NCI-H510A (cell line): ENCODE data around the gene NEO1.
"Not testable (repeated sequence)": the region's sequence is repeated elsewhere in the genome, so short reads cannot be mapped to it uniquely, and the experiment has no call there.

Source experiments
- DNase-seq: peaks from one replicate; lab custom pipeline; 2025; lab: John Stamatoyannopoulos, UW

NEO1 gene

GRCh38 chr15:73210630-73211029 lies 158.4 kb downstream of the NEO1 start:
- DNase-seq: no peak

GRCh38 chr15:73212424-73212823 lies 160.2 kb downstream of the NEO1 start:
- DNase-seq: no peak

- not testable (repeated sequence) for DNase-seq
Measured at GRCh38 chr15:73221450-73221849, 169.2 kb downstream of the NEO1 start.

- DNase-seq: no peak
Measured at GRCh38 chr15:73225358-73226015, 173.2 kb downstream of the NEO1 start.

GRCh38 chr15:73226093-73226814 lies 174.0 kb downstream of the NEO1 start:
- DNase-seq: no peak

GRCh38 chr15:73227433-73228056 lies 175.3 kb downstream of the NEO1 start:
- no peak for DNase-seq

GRCh38 chr15:73228128-73228646 lies 175.9 kb downstream of the NEO1 start:
- DNase-seq: no peak

GRCh38 chr15:73231661-73232419 lies 179.6 kb downstream of the NEO1 start:
- DNase-seq: no peak

- no peak for DNase-seq
Measured at GRCh38 chr15:73232776-73233175, 180.5 kb downstream of the NEO1 start.

GRCh38 chr15:73233623-73234022 lies 181.4 kb downstream of the NEO1 start:
- DNase-seq: no peak

GRCh38 chr15:73237910-73238309 lies 185.6 kb downstream of the NEO1 start:
- DNase-seq: no peak

GRCh38 chr15:73239564-73240215 lies 187.4 kb downstream of the NEO1 start:
- no peak for DNase-seq

GRCh38 chr15:73240866-73241499 lies 188.7 kb downstream of the NEO1 start:
- no peak for DNase-seq

- DNase-seq: no peak
Measured at GRCh38 chr15:73244333-73244732, 192.1 kb downstream of the NEO1 start.

GRCh38 chr15:73246439-73246838 lies 194.2 kb downstream of the NEO1 start:
- no peak for DNase-seq

GRCh38 chr15:73246898-73247297 lies 194.6 kb downstream of the NEO1 start:
- no peak for DNase-seq

- no peak for DNase-seq
Measured at GRCh38 chr15:73247331-73247730, 195.1 kb downstream of the NEO1 start.

- DNase-seq: no peak
Measured at GRCh38 chr15:73249499-73249898, 197.2 kb downstream of the NEO1 start.

- no peak for DNase-seq
Measured at GRCh38 chr15:73254598-73254997, 202.3 kb downstream of the NEO1 start.

- no peak for DNase-seq
Measured at GRCh38 chr15:73258271-73259108, 206.2 kb downstream of the NEO1 start.
